GM21390 (cell line): Measurements from ENCODE around the gene MYBBP1A.

ENCODE experiments used
- ATAC-seq: cut with Tn5 transposase; IDR thresholded peaks from one replicate; pipeline ENCODE4 v1.9.1; 2021; ENCODE audit not compliant: unreplicated experiment

MYBBP1A gene

GRCh38 chr17:4538236-4539002 lies 16.8 kb downstream of the MYBBP1A start:
- no peak for ATAC-seq

DNA sequence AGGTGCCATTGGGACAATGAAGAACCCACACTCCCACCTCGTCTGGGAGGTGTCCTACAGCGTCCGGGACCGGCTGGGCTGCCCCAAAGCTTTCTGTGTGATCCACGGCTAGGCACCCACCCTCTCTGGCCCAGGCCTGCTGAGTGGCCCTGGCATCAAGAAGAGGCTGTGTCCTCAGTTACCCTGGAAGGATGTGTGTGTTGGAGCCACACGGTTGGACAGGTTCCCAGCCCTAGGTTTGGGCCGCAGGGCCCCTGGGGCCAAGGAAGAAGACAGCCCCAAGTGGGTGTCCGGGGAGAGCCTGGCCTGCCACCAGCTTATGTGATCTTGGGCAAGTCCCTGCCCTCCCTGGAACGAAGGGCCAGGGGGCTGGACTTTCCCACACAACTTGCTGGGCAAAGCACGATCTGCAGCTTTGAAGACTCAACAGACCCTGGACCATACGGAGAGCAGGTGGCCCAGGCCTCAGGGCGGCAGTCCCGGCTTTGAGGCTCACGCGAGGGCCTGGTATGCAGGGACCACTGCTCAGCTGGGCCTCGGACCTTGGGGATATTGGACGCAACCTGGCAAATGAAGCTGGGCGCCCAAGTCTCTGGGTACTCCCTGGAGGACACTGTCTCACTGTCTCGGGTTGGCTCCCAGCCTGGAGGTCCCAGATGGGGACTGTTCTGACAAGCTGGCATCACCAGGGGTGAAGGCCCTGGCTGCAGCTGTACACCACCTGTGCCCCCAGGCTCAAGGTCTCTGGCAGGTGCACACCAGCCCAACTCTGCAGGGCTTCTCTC lies 17.5 kb downstream of the MYBBP1A start:
- ATAC-seq: no peak

- no peak for ATAC-seq
Observed at GRCh38 chr17:4536742-4537411, 18.3 kb downstream of the MYBBP1A start.

GRCh38 chr17:4536259-4536741 lies 18.9 kb downstream of the MYBBP1A start:
- ATAC-seq: no peak

DNA sequence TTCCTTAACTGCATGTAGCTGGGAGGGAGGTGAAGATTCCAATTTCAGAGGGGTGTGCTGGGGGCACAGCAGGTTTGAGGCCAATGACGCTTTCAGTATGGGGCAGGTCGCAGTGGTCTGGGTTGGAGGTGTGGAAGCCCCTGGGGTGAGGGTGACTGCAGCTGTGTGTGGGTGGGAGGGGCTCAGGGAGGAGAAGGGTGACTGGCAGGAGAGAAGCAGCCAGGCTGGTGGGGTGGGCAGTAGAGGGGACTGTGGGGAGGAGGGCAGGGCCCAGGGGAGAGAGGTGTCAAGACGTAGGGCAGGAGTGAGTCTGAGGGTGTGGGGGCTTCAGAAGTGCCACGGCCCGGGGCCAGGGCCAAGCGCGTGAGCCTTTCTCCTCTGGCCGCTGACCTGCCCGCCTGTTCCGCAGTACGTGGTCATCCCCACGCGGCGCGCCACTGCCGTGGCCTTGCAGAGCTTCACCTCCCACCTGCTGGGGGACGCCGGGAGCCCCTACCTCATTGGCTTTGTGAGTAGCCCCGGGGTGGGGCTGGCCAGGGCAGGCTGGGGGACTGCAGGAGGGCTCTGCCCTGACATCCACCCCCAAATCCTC lies 19.4 kb downstream of the MYBBP1A start:
- ATAC-seq: no peak

- no peak for ATAC-seq
Observed at GRCh38 chr17:4534928-4535666, 20.1 kb downstream of the MYBBP1A start.

- ATAC-seq: no peak
Observed at GRCh38 chr17:4534515-4534914, 20.7 kb downstream of the MYBBP1A start.

- no peak for ATAC-seq
Observed at GRCh38 chr17:4533523-4534504, 21.4 kb downstream of the MYBBP1A start.

- ATAC-seq: no peak
Observed at GRCh38 chr17:4532860-4533522, 22.2 kb downstream of the MYBBP1A start.

DNA sequence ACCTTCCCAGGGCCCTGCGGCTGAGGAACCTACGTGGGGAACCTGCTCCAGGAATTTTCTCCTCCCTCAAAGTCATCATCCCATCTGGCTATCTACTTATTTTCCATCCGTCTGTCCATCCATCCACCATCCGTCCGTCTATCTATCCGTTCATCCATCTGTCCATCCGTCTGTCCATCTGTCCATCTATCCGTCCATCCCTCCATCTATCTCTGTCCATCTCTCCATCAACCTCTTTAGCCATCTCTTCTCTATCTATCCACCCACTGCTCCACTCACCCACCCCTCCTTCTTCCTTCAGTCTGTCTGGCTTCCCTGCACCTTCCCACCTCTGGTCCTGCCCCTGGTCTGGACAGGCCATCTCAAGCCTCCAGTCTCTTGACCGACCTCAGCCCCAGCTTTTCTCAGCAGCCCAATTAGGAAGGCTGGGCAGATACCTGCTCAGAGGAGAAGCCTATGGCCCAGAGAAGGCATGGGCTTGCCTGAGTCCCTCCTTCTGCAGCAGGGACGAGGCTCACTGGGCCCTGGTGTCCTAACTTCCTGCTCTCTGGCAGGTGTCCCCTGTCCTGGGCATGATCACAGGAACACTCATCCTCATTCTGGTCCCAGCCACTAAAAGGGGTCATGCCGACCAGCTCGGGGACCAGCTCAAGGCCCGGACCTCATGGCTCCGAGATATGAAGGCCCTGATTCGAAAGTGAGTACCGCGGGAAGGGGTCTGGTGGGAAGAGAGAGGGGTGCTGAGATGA lies 23.0 kb downstream of the MYBBP1A start:
- ATAC-seq: no peak

DNA sequence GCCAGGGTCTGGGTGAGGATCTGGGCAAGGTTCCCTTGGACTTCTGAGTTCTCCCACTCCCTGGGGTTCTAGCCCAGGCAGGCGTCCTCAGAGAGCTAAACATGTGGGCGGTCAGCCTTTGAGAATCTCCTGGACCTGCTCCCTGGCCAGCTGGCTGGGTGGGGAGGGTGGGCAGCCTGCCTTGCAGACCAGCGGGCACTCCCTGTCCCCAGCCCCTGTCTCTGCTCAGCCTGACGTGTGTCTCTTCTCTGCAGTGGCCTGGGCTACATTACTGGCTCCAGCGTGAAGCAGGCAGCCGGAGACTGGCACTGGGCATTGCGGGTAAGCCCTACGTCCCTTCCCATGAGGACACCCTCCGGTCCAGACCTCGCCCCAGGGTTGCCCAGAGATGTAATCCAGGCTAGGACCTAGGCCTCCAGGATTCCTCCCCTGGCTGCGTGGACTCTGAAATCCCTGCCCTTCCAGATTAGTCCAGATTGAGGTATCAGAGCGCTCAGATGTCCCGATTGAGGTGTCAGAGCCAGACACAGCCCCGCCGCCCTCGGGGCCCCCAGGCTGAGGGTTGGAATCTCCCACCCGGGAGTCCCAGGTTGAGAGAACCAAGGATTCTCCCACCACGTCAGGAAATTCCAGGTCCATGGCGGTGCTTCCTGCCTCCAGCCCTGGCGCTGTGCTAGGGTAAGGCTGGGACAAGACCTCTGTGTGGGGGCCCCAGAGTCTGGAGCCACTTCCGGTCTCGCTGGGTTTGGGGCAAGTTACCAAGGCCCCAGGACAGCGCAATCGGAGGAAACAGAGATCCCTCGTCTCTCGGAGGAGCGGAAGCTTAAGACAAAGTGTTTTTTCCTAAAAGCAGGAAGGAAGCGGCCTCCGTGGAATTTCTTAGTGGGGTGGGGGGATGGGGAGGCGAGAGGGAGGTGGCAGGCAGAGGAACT lies 24.1 kb downstream of the MYBBP1A start:
- no peak for ATAC-seq

DNA sequence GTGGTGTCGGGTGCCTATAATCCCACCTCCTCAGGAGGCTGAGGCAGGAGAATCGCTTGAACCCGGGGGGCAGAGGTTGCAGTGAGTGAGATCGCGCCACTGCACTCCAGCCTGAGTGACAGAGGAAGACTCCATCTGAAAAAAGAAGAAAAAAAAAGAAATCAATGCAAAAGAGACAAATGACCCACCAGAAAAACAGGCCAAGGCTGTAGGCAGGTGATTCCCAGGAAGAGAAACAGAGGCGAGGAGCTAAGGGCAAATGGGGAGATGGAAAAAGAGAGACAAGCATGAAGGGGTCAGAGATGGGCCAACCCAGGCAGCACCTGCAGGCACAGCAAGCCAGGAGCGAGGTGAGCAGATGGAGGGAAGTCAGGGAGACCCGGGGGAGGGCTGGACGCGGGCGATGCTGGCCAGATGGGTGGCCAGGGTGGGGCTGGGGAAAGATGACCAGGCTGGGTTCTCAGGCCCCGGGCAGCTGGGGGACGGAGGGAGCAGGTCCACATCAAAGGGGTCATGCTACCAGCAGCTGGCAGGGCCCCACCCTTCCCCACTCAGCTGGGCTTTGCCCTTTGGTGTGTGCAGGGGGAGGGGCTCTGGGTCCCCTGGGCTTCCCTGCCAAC lies 25.5 kb downstream of the MYBBP1A start:
- no peak for ATAC-seq

- no peak for ATAC-seq
Observed at GRCh38 chr17:4527566-4528125, 27.5 kb downstream of the MYBBP1A start.

GRCh38 chr17:4527134-4527533 lies 28.1 kb downstream of the MYBBP1A start:
- ATAC-seq: no peak

DNA sequence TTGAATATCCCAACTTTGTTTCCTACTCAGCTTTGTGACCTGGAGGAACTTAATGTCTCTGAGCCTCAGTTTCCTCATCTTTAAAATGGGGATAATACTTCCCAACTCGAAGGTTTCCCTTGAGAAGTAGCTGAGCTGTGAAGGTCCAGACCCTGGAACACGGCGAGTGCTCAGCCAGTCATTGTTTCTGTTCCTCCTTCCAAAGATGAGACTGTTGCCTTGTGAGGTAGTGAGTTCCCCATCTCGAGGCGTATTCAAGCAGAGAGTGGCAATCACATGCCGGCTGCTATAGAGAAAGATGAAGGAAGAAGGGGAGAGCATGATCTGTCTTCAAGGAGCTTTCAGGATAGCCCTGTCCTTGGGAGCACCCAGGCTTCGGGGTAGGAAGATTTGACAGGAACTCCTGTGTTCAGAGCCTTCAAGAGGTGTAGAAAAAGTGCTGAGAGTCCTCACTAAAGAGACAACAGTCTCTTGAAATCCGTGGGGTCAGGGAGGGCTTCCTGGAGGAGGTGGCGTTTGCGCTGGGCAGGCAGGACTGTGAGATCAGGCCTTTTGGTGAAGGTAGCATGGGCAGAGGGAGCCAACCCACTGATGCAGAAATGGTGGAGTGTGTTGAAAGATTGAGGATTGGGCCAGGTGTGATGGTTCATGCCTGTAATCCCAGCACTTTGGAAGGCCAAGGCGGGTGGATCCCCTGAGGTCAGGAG lies 29.3 kb downstream of the MYBBP1A start:
- no peak for ATAC-seq

DNA sequence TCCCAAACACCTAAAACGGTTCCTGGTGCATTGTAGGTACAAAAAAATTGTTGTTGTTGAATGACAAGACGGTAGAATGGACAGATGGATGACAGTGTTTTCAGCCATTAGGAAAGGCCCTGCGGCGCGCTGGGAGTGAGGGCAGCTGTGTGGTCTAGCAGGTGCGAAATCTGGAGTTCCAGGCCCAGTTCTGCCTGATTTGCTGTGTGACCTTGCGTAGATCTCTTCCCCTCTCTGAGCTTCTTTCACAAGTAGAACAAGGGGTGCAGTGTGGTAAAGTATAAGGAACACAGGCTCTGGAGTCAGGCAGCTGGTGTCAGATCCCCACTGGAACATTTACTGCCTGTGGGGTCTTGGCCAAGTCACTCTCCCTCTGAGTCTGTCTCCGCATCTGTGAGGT lies 31.2 kb downstream of the MYBBP1A start:
- ATAC-seq: no peak
